GM12891 (cell line): ENCODE measurements around the gene MYCBP2.

Experiments
- POLR2A ChIP-seq: IDR thresholded peaks from 2 replicates; pipeline ENCODE4 v1.6.1; 2011; ENCODE audit warnings: low read depth, low read length, control low read depth
- POLR2AphosphoS5 ChIP-seq: IDR thresholded peaks from 2 replicates; pipeline ENCODE4 v1.6.1; 2011; ENCODE audit warnings: low read depth, low read length, control low read depth

DNA sequence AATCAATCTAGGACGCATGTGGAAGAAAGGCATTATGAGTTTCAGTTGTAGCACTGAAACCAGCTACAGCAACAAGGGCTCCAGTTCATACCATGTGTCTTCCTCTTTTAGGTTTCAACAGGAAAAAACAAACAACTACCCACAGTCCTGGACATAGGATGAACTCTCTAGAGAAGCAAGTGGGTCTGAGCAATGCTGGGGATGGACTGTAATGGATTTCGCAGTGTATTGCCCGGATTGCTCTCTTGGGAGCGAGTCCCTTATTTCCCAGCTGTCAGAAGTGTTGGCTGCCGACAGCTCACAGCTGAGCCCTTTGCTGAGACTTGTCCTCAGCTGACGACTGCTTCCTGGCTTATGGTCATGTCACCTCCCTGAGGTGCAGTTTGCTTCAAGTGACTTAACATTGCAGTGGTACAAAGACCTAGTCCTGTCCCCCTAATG lies 12.1 kb upstream of the MYCBP2 start:
- TF ChIP-seq POLR2AphosphoS5 (no peak), POLR2A (0 out of 2 replicates have a peak, but pooled peaks have one; percentile 37)
